ENCODE results near the gene CCT8.

DNA sequence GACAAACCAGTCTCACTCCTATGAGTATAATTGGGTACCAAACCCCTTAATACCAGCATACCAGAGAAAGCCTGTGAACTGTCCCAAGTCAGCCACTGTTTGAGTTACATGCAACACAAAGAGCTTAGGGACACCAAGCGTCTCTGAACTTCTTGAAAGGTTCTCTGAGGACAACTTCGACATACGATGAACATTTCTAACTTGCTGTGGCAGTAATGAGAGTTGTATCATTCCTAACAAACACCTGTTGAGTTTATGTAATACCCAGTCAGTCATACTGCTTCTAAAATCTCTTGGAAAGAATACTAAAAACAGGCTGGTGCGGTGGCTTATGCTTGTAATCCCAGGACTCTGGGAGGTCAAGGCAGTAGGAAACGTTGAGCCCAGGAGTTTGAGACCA is 18.4 kb downstream of the CCT8 start:
- TF ChIP-seq EZH2 (IDR thresholded peaks at IDR 0.05; ENCODE audit: borderline replicate concordance, low read depth, low read length) (no peak), MAFK (IDR thresholded peaks at IDR 0.05; ENCODE audit: low read length) (no peak), ZNF780A (CRISPR knock-in tag; IDR thresholded peaks at IDR 0.05) (no peak), ZNF512 (tag; IDR thresholded peaks at IDR 0.05) (no peak), PHB (CRISPR knock-in tag; IDR thresholded peaks at IDR 0.05) (no peak), CEBPB (tag; IDR thresholded peaks at IDR 0.05) (no peak), EGR1 (conservative IDR thresholded peaks at IDR 0.05) (no peak), RCOR1 (IDR thresholded peaks at IDR 0.05; ENCODE audit: borderline replicate concordance in 1 of 2, low read depth in 2 of 2, low read length in 2 of 2) (no peak)
- TF ChIP-seq, protein P1, sequence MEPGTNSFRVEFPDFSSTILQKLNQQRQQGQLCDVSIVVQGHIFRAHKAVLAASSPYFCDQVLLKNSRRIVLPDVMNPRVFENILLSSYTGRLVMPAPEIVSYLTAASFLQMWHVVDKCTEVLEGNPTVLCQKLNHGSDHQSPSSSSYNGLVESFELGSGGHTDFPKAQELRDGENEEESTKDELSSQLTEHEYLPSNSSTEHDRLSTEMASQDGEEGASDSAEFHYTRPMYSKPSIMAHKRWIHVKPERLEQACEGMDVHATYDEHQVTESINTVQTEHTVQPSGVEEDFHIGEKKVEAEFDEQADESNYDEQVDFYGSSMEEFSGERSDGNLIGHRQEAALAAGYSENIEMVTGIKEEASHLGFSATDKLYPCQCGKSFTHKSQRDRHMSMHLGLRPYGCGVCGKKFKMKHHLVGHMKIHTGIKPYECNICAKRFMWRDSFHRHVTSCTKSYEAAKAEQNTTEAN (CRISPR knock-in tag; IDR thresholded peaks at IDR 0.05) = no peak
- TF ChIP-seq, protein P2, sequence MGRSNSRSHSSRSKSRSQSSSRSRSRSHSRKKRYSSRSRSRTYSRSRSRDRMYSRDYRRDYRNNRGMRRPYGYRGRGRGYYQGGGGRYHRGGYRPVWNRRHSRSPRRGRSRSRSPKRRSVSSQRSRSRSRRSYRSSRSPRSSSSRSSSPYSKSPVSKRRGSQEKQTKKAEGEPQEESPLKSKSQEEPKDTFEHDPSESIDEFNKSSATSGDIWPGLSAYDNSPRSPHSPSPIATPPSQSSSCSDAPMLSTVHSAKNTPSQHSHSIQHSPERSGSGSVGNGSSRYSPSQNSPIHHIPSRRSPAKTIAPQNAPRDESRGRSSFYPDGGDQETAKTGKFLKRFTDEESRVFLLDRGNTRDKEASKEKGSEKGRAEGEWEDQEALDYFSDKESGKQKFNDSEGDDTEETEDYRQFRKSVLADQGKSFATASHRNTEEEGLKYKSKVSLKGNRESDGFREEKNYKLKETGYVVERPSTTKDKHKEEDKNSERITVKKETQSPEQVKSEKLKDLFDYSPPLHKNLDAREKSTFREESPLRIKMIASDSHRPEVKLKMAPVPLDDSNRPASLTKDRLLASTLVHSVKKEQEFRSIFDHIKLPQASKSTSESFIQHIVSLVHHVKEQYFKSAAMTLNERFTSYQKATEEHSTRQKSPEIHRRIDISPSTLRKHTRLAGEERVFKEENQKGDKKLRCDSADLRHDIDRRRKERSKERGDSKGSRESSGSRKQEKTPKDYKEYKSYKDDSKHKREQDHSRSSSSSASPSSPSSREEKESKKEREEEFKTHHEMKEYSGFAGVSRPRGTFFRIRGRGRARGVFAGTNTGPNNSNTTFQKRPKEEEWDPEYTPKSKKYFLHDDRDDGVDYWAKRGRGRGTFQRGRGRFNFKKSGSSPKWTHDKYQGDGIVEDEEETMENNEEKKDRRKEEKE (IDR thresholded peaks at IDR 0.05; ENCODE audit: borderline replicate concordance in 1 of 2, control insufficient read depth in 1 of 2, low read depth in 2 of 2, low read length in 1 of 2) = no peak
- TF ChIP-seq, protein P3, sequence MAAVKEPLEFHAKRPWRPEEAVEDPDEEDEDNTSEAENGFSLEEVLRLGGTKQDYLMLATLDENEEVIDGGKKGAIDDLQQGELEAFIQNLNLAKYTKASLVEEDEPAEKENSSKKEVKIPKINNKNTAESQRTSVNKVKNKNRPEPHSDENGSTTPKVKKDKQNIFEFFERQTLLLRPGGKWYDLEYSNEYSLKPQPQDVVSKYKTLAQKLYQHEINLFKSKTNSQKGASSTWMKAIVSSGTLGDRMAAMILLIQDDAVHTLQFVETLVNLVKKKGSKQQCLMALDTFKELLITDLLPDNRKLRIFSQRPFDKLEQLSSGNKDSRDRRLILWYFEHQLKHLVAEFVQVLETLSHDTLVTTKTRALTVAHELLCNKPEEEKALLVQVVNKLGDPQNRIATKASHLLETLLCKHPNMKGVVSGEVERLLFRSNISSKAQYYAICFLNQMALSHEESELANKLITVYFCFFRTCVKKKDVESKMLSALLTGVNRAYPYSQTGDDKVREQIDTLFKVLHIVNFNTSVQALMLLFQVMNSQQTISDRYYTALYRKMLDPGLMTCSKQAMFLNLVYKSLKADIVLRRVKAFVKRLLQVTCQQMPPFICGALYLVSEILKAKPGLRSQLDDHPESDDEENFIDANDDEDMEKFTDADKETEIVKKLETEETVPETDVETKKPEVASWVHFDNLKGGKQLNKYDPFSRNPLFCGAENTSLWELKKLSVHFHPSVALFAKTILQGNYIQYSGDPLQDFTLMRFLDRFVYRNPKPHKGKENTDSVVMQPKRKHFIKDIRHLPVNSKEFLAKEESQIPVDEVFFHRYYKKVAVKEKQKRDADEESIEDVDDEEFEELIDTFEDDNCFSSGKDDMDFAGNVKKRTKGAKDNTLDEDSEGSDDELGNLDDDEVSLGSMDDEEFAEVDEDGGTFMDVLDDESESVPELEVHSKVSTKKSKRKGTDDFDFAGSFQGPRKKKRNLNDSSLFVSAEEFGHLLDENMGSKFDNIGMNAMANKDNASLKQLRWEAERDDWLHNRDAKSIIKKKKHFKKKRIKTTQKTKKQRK (IDR thresholded peaks at IDR 0.05; ENCODE audit: borderline replicate concordance, low read depth, low read length) = no peak
- TF ChIP-seq, protein P4, sequence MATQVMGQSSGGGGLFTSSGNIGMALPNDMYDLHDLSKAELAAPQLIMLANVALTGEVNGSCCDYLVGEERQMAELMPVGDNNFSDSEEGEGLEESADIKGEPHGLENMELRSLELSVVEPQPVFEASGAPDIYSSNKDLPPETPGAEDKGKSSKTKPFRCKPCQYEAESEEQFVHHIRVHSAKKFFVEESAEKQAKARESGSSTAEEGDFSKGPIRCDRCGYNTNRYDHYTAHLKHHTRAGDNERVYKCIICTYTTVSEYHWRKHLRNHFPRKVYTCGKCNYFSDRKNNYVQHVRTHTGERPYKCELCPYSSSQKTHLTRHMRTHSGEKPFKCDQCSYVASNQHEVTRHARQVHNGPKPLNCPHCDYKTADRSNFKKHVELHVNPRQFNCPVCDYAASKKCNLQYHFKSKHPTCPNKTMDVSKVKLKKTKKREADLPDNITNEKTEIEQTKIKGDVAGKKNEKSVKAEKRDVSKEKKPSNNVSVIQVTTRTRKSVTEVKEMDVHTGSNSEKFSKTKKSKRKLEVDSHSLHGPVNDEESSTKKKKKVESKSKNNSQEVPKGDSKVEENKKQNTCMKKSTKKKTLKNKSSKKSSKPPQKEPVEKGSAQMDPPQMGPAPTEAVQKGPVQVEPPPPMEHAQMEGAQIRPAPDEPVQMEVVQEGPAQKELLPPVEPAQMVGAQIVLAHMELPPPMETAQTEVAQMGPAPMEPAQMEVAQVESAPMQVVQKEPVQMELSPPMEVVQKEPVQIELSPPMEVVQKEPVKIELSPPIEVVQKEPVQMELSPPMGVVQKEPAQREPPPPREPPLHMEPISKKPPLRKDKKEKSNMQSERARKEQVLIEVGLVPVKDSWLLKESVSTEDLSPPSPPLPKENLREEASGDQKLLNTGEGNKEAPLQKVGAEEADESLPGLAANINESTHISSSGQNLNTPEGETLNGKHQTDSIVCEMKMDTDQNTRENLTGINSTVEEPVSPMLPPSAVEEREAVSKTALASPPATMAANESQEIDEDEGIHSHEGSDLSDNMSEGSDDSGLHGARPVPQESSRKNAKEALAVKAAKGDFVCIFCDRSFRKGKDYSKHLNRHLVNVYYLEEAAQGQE (IDR thresholded peaks at IDR 0.05; ENCODE audit: borderline replicate concordance) = no peak
- TF ChIP-seq, protein P4 (CRISPR knock-in tag; IDR thresholded peaks at IDR 0.05; ENCODE audit: low read depth) = no peak

Measured in K562 (cell line).